ENCODE measurements around the gene WAC. TPM values are rescaled to one million over a fixed set of nuclear protein-coding genes. Genes with fewer than 3 reads are reported as not detected.

Gene WAC
- total and polyA plus RNA-seq, 9 of the 15 experiments (the other 6 are each of a cell fraction or from before 2014, with no cell fraction given), result 24.8 to 123 (median 78.2) TPM

DNA sequence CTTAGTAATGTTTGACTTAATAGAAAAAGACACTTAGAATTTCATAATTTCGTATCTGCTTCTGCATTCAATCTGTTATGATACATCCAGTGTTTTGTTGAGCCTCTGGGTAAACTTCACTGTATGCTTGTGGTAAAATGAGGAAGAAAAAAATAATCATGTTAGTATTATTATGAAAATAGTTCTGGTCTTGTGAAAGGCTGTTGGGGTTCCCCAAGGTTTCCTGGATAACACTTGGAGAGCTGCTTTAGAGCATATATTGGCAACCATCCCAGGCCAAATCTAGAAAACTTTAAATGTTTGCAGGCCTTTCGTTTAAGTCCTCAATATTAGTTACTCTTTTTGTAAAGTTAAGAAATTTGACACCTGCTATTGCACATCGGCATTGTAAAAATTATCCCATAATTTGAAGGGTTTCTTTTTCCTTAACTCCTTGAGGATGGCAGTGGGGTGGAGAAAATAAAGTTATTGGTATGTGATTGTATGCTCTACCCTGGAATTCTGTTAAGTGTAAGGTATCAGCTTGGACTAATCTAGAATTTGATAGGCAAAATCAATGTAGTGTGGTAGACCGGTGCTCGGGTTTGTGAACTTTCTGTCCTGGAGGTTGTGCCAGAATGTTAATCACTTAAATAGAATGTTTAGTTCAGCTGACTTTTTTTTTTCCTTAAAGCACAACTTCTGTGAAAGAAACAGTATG, 54.5 kb downstream of the WAC start:
- intact Hi-C loops (cut with micrococcal nuclease), result loop anchor here (2.0 kb wide), 1 partner anchor 155 kb away; no protein-coding TSS in a partner anchor
- no peaks in the 10 kb centered on the region for H3K9me3 ChIP-seq (replicated peaks; ENCODE audit: control insufficient read depth, insufficient read depth, low read depth, low read length)
- 0 out of 2 replicates have a peak, but pooled peaks cover 5% of the 10 kb centered on the region for H4K20me1 ChIP-seq (replicated peaks; ENCODE audit: control insufficient read depth, insufficient read depth, low read length)
- 94% methylated on average over 5 of the region's 5 CpGs for WGBS (ENCODE audit: insufficient coverage, low coverage, missing lambda C conversion rate)
- H3K27me3 ChIP-seq (ENCODE audit: control insufficient read depth in 2 of 2, insufficient read depth in 2 of 2, low read length in 2 of 2), result no peaks in the 10 kb centered on the region
- H3K9ac ChIP-seq (ENCODE audit: insufficient read depth in 1 of 2, low read depth in 2 of 2, low read length in 2 of 2), result no peak overlapping the region
- H3K27ac ChIP-seq (ENCODE audit: extremely low read depth, low read depth, low read length), result no peak overlapping the region
- ATAC-seq (peak; percentile 17; the same call in 1 of the 3 replicates), FAIRE-seq (no peak), DNase-seq (ENCODE audit: extremely low read depth in 1 of 4, low spot score in 3 of 4) (no peak)
- CTCF ChIA-PET (ENCODE audit: low intra/inter-chr PET ratio), result interaction anchor here (0.7 kb wide), 1 partner anchor 156 kb away, joined by 3 read pairs; no protein-coding TSS in a partner anchor
- BruUV-seq (replicated peaks), result no TSS peak
- no peaks in the 10 kb centered on the region; a peak in 2 of 5 replicates for H3K4me1 ChIP-seq (replicated peaks in 1 of 2; ENCODE audit: control insufficient read depth in 2 of 2, insufficient read depth in 2 of 2, low read length in 2 of 2)
- H2AFZ ChIP-seq (ENCODE audit: low read depth, low read length), result no peak overlapping the region
- peaks cover 94% of the 10 kb centered on the region for H3K36me3 ChIP-seq (ENCODE audit: control insufficient read depth, insufficient read depth, low read length)
- in situ Hi-C loops (cut with MboI), result no loop called here
- no peaks in the 10 kb centered on the region for H3K9me1 ChIP-seq (ENCODE audit: control insufficient read depth, insufficient read depth, low read length)
- no peak overlapping the region for H3K4me2 ChIP-seq (ENCODE audit: insufficient read depth, low read length)
- peaks cover 96% of the 10 kb centered on the region for H3K79me2 ChIP-seq (ENCODE audit: control insufficient read depth, insufficient read depth, low read length)
- no peak overlapping the region for H3K4me3 ChIP-seq
- POLR2A ChIA-PET, result no interaction called here
- no peak for TF ChIP-seq POLR3A (IDR thresholded peaks at IDR 0.05; ENCODE audit: borderline replicate concordance, extremely low read depth, insufficient read depth, insufficient read length)
- TF ChIP-seq, protein P1, sequence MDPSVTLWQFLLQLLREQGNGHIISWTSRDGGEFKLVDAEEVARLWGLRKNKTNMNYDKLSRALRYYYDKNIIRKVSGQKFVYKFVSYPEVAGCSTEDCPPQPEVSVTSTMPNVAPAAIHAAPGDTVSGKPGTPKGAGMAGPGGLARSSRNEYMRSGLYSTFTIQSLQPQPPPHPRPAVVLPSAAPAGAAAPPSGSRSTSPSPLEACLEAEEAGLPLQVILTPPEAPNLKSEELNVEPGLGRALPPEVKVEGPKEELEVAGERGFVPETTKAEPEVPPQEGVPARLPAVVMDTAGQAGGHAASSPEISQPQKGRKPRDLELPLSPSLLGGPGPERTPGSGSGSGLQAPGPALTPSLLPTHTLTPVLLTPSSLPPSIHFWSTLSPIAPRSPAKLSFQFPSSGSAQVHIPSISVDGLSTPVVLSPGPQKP (CRISPR knock-in tag; IDR thresholded peaks at IDR 0.05), result no peak
- TF ChIP-seq ZNF785 (CRISPR knock-in tag; IDR thresholded peaks at IDR 0.05), result no peak
- no peak for TF ChIP-seq ZNF263 (CRISPR knock-in tag; IDR thresholded peaks at IDR 0.05; ENCODE audit: borderline replicate concordance)
- TF ChIP-seq CHD2 (IDR thresholded peaks at IDR 0.05; ENCODE audit: low read depth, low read length), result no peak
- TF ChIP-seq, protein P2, sequence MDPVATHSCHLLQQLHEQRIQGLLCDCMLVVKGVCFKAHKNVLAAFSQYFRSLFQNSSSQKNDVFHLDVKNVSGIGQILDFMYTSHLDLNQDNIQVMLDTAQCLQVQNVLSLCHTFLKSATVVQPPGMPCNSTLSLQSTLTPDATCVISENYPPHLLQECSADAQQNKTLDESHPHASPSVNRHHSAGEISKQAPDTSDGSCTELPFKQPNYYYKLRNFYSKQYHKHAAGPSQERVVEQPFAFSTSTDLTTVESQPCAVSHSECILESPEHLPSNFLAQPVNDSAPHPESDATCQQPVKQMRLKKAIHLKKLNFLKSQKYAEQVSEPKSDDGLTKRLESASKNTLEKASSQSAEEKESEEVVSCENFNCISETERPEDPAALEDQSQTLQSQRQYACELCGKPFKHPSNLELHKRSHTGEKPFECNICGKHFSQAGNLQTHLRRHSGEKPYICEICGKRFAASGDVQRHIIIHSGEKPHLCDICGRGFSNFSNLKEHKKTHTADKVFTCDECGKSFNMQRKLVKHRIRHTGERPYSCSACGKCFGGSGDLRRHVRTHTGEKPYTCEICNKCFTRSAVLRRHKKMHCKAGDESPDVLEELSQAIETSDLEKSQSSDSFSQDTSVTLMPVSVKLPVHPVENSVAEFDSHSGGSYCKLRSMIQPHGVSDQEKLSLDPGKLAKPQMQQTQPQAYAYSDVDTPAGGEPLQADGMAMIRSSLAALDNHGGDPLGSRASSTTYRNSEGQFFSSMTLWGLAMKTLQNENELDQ (CRISPR knock-in tag; IDR thresholded peaks at IDR 0.05; ENCODE audit: borderline replicate concordance), result no peak
- TF ChIP-seq ATF3 (IDR thresholded peaks at IDR 0.05), result no peak
- no peak for TF ChIP-seq ATF3 (CRISPR knock-in tag; conservative IDR thresholded peaks at IDR 0.05)
- TF ChIP-seq, protein P3, sequence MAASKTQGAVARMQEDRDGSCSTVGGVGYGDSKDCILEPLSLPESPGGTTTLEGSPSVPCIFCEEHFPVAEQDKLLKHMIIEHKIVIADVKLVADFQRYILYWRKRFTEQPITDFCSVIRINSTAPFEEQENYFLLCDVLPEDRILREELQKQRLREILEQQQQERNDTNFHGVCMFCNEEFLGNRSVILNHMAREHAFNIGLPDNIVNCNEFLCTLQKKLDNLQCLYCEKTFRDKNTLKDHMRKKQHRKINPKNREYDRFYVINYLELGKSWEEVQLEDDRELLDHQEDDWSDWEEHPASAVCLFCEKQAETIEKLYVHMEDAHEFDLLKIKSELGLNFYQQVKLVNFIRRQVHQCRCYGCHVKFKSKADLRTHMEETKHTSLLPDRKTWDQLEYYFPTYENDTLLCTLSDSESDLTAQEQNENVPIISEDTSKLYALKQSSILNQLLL (CRISPR knock-in tag; IDR thresholded peaks at IDR 0.05; ENCODE audit: borderline replicate concordance), result no peak
- TF ChIP-seq MAZ (CRISPR knock-in tag; conservative IDR thresholded peaks at IDR 0.05 in 1 of 2, IDR thresholded peaks at IDR 0.05 in 1 of 2), result no peak
- TF ChIP-seq, protein P4, sequence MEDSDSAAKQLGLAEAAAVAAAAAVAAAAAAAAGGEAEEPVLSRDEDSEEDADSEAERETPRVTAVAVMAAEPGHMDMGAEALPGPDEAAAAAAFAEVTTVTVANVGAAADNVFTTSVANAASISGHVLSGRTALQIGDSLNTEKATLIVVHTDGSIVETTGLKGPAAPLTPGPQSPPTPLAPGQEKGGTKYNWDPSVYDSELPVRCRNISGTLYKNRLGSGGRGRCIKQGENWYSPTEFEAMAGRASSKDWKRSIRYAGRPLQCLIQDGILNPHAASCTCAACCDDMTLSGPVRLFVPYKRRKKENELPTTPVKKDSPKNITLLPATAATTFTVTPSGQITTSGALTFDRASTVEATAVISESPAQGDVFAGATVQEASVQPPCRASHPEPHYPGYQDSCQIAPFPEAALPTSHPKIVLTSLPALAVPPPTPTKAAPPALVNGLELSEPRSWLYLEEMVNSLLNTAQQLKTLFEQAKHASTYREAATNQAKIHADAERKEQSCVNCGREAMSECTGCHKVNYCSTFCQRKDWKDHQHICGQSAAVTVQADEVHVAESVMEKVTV (CRISPR knock-in tag; IDR thresholded peaks at IDR 0.05), result no peak
- TF ChIP-seq, protein P5, sequence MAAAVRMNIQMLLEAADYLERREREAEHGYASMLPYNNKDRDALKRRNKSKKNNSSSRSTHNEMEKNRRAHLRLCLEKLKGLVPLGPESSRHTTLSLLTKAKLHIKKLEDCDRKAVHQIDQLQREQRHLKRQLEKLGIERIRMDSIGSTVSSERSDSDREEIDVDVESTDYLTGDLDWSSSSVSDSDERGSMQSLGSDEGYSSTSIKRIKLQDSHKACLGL (CRISPR knock-in tag; IDR thresholded peaks at IDR 0.05; ENCODE audit: borderline replicate concordance, poor library complexity, severe bottlenecking), result no peak

All from K562 (cell line).